HG03439 (cell line): ENCODE measurements around the gene F3.

Experiments used
- ATAC-seq: cut with Tn5 transposase; IDR thresholded peaks from one replicate; pipeline ENCODE4 v1.9.1; 2021; ENCODE audit warnings: mild to moderate bottlenecking, moderate library complexity; ENCODE audit not compliant: unreplicated experiment

The F3 gene

DNA sequence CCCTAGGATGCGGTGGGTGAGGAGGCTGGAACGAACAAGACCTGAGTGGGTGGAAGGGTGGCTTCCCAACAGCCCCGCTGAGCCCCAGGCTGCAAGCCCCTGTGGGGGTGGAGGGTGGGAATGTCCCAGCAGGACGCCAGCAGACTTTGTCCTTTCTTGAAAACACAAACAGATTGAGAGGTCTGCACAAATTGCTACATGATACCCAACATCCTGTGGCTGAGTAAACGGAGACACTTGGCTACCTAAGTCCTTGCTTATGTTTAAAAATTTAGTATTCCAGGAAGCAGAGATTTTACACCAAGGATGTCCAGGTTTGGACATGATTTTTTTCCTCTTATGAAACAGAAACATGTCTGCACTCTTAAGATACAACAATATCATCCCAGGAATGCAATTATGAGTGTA is 11.8 kb upstream of the F3 start:
- ATAC-seq = no peak

- ATAC-seq = no peak
Observed at GRCh38 chr1:94552071-94552586, 10.6 kb upstream of the F3 start.

DNA sequence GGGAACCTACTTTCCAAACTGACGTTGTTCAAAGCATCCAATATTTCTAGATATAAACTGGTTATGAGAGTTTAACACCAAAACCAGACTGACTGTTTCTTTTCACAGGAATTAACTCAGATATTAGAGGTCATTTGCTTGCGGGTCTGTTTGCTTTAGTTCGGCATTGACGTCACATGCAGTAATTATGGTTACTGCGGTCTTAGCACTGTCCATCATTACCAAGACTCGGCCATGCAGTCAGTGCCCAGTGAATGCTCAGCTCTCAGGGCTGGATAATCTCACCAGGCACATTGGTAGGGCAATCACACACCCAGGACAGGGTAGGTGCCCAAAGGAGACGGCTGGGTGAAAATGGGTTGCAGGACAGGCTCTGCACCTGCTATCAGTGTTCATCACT is 9.9 kb upstream of the F3 start:
- ATAC-seq = no peak

- no peak for ATAC-seq
Observed at GRCh38 chr1:94550800-94551241, 9.3 kb upstream of the F3 start.

DNA sequence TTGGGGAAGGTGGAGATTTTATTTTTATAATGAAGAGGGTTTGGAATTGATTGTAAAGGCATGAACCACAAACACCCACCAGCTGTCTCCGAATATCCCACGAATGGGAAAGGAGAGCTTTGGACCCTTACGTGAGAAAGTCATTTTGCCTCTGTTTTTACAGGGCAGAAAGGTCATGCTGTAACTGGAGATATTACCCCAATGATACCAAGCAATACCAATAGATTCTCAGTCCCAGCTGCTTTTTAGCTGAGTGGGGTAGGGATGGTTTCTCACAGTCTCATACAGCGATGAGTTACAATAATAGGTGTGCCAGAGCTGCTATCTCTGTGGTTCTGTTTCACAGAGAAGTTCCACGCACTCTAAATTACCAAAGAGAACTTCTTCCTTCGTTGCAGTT is 8.8 kb upstream of the F3 start:
- no peak for ATAC-seq

DNA sequence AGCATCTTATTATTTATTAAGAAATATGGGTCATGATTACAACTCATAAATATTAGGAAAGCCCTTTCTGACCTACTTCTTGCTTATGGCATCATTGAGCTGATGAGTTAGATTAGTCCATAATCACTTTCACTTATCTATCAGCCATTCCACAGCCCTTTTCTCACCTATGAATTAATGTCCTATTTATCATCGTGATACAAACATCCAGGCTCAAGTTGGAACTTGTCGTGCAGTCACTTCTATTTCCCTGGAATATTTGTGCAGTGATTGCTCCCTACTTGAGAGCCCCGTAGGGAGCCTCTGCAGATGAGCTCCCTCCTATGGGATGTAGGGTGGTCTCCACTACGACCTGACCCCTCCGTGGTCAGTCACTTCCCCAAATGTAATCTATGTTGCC is 8.1 kb upstream of the F3 start:
- ATAC-seq = no peak

GRCh38 chr1:94544706-94545490 is 3.3 kb upstream of the F3 start:
- no peak for ATAC-seq

GRCh38 chr1:94543893-94544635 is 2.5 kb upstream of the F3 start:
- ATAC-seq = no peak

DNA sequence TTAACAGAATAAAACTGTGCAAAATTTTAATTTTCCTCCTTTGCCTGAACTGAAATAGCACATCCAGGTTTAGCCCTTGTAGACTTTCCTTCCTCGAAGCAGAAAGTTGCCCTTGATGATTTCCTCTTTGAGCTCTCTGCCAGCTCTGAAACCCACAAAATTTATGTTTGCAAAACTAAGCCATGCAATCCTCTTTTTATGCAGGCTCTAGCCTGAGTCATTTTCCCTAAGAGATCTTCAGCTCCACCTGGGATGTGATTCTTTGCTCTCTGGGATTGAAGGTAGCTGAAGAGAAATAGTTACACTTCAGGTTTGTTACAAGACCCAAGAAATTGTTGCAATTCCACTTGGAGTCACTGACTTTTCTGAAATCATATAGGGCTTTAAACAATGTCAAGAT is 1.4 kb upstream of the F3 start:
- no peak for ATAC-seq

DNA sequence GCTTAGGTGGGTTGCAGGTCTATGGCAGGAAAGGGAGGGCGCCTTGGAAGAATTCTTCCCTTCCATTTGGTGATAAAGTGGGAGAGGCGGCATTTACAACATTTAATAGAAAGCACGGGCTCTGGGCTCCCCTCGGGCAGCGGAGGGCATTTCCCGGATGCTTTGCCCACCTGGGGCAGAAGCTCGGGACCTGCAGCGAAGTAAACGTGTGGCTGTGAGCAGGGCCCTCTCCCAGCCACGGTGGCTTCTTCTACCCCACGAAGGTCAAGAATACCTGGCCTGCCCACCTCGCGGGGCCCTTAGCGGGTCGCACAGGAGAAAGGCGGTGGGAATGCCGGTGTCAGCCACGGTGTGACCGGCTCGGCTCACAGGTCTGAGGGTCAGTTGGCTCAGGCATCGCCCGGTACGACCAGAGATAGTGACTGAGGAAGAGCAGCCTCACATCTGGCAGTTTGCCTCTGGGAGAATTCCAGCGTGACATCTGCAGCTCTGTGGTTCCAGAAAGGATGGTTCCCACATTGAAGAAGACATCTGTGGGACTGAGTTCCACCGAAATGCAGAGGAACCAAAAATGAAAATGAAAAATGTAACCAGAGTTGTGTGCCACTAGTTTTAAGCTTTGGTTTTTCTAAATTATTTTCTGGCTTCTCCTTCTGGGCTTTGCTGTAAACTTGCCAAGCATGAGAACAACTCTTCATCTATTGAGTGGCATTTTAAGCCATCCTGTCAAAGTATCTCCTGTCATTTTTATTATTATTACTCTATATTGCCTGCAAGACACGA is 720 bp upstream of the F3 start:
- ATAC-seq = peak; percentile 23

DNA sequence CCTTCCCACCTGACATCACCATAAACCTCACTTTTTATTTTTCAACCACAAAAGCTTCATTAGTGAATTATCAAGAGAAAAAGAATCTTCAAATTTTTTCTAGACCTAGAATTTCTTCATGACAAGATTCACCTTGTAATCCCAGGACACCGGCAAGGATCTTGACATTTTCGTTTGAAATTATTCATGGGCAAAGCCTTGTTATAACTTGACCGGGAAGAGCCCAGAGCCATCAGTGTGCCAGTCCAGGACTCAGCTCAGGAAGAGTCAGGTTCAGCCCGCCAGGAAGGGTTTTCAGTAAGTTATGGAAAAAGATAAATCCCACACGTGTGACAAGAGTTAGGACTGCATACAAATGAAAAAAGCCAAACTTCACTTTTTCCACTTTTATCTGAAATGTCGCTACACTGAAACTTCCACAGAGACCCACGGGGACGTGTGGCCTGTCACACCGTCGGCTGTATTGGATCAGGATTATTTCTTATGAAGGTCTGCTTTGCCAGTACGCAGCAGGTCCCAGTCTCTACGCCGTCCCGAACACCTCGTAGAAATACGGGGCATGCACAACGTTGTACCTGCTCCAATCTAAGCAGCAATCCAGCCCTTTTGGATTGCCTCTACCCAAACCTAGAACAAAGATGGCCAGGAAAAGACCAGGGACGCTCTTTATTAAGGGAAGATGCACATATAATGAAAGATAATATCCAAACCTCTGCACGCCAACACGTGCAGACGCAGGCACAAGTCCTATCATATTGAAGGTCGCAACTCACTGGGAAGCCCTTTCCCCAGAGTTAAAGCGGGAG is 916 bp downstream of the F3 start:
- ATAC-seq = no peak

GRCh38 chr1:94539496-94539895 is 2.1 kb downstream of the F3 start:
- ATAC-seq = no peak

GRCh38 chr1:94538243-94538827 is 3.2 kb downstream of the F3 start:
- ATAC-seq = no peak

DNA sequence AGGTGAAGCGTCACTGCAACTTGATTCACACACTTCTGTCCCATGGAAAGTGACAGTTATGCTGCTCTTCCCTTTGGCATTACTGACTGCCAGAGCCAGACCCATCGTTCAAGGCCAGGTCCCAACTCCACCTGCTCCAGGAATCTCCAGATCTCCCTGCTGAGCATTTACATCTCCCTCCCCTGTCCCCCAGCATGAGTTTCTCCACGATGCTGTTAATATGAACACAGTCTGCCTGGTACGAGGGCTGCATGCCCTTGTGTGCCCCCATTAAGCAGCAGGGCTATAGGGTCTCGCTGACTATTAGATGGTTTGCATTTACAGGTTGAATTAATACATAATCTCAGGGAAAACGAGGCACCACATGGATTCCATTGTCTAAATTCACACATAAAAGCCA is 4.3 kb downstream of the F3 start:
- ATAC-seq = no peak

DNA sequence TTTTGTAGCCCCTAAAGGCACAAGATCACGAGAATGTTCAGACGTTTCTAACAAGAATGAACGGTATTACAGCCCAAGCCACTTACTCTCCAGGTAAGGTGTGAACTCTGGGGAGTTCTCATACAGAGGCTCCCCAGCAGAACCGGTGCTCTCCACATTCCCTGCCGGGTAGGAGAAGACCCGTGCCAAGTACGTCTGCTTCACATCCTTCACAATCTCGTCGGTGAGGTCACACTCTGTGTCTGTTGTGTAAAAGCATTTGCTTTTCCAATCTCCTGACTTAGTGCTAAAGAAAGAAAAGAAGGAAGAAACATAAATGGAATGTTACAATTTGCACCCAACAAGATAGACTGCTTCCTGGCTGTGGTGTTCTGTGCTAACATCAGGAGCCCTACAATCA is 5.7 kb downstream of the F3 start:
- ATAC-seq = no peak

GRCh38 chr1:94535095-94535494 is 6.5 kb downstream of the F3 start:
- ATAC-seq = no peak

DNA sequence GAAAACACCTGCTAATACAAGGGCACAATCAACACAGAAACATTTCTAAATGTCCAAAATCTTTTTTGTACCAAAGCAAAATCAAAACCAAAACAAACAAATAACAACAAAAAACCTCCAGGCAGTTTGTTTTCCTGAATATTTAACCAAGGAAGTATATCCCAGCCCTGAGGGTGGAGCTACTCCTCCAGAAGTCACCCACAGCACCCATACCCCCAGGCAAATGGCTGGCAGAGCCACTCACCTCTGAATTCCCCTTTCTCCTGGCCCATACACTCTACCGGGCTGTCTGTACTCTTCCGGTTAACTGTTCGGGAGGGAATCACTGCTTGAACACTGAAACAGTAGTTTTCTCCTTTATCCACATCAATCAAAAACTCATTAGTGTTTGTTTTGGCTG is 9.5 kb downstream of the F3 start:
- ATAC-seq = no peak

GRCh38 chr1:94531664-94532063 is 9.9 kb downstream of the F3 start:
- ATAC-seq = no peak

DNA sequence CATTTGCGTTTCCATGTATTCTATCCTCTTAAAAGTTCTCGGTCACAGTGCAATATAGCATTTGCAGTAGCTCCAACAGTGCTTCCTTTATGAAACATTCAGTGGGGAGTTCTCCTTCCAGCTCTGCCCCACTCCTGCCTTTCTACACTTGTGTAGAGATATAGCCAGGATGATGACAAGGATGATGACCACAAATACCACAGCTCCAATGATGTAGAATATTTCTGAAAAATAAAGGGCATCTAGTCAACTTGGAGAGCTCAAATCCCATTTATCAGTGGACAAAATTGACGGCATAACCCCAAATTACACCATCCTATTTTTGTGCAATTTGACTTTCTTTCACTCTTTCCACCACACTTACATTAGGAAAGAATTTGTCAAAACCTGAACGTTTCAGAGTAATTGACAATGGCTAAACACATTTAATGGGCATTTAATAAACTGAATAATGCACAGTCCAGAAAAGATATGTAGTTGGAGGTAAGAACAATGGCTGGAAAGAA is 11.1 kb downstream of the F3 start:
- ATAC-seq = no peak

DNA sequence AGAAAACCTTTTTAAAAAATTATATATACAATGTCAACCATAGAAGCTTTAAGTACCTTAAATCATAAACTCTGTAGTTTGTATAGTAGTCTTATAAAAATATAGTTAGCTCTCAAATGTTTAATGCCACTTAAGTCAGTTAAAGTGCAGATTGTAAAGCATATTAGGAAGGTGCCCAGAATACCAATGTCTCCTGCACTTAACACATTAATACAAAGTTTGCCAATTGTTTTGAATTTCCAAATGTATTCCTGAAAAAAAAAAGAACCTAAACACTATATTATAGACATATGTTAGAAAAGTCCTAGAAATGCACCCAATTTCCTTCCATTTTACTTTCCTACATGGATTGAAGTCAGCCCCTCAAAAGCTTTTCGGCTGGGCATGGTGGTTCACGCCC is 12.1 kb downstream of the F3 start:
- no peak for ATAC-seq
